ENCODE measurements around the gene PPA2. TPM values are rescaled to one million over a fixed set of nuclear protein-coding genes. Genes with fewer than 3 reads are reported as not detected.

PPA2 gene
- total RNA-seq, 1 donor from 2014 or later = 54.3 TPM

- peaks cover 54% of the 10 kb centered on the region for H3K36me3 Mint-ChIP-seq (ENCODE audit: low read depth)
- no peak overlapping the region for H3K4me3 Mint-ChIP-seq
- H3K27me3 Mint-ChIP-seq = no peaks in the 10 kb centered on the region
- H3K27ac Mint-ChIP-seq = no peak overlapping the region
- ChIA-PET CTCF (no interaction called here), POLR2A (no interaction called here)
- TF ChIP-seq, protein P1, sequence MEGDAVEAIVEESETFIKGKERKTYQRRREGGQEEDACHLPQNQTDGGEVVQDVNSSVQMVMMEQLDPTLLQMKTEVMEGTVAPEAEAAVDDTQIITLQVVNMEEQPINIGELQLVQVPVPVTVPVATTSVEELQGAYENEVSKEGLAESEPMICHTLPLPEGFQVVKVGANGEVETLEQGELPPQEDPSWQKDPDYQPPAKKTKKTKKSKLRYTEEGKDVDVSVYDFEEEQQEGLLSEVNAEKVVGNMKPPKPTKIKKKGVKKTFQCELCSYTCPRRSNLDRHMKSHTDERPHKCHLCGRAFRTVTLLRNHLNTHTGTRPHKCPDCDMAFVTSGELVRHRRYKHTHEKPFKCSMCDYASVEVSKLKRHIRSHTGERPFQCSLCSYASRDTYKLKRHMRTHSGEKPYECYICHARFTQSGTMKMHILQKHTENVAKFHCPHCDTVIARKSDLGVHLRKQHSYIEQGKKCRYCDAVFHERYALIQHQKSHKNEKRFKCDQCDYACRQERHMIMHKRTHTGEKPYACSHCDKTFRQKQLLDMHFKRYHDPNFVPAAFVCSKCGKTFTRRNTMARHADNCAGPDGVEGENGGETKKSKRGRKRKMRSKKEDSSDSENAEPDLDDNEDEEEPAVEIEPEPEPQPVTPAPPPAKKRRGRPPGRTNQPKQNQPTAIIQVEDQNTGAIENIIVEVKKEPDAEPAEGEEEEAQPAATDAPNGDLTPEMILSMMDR (IDR thresholded peaks at IDR 0.05) = no peak
- no peak for ATAC-seq (ENCODE audit: low read depth)
- H3K9me3 Mint-ChIP-seq = no peaks in the 10 kb centered on the region
- H3K4me1 Mint-ChIP-seq = peaks cover 6% of the 10 kb centered on the region
- DNase-seq = no peak
- intact Hi-C loops (cut with micrococcal nuclease) = no loop called here
These were observed 17.9 kb downstream of the PPA2 start for GRCh38 chr4:105455998-105456397.

DNA sequence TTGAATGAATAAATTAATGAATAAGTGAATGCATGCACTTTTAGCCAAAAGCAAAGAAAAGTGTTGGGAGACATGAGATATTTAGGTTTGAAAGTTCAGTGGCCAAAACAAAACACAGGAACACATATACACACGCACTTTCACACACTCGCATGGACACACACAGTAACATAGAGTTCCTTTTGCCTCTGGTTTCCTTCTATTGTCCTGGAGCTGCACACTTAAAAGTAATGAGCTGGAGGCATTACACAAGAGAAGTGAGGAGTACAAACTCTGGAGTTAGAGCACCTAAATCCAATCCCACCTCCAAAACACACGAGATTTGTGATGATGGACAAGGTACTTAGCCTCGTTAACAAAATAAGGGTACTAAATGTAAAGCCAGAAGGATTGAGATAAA, 18.7 kb downstream of the PPA2 start:
- ChIA-PET CTCF (no interaction called here), POLR2A (no interaction called here)
- DNase-seq = no peak
- intact Hi-C loops (cut with micrococcal nuclease) = no loop called here
- H3K27ac Mint-ChIP-seq = no peak overlapping the region
- TF ChIP-seq, protein P1 (IDR thresholded peaks at IDR 0.05) = no peak
- no peak for ATAC-seq (ENCODE audit: low read depth)
- no peaks in the 10 kb centered on the region for H3K27me3 Mint-ChIP-seq
- H3K4me3 Mint-ChIP-seq = no peak overlapping the region
- peaks cover 6% of the 10 kb centered on the region for H3K4me1 Mint-ChIP-seq
- no peaks in the 10 kb centered on the region for H3K9me3 Mint-ChIP-seq
- H3K36me3 Mint-ChIP-seq (ENCODE audit: low read depth) = peaks cover 57% of the 10 kb centered on the region

GRCh38 chr4:105453550-105454205, 20.2 kb downstream of the PPA2 start:
- Mint-ChIP-seq H3K36me3 (ENCODE audit: low read depth) (peaks cover 59% of the 10 kb centered on the region), H3K9me3 (no peaks in the 10 kb centered on the region), H3K4me3 (no peak overlapping the region), H3K27ac (no peak overlapping the region), H3K27me3 (no peaks in the 10 kb centered on the region), H3K4me1 (peaks cover 6% of the 10 kb centered on the region)
- intact Hi-C loops (cut with micrococcal nuclease) = loop anchor here (1.0 kb wide), 1 partner anchor 9 kb away; no protein-coding TSS in a partner anchor
- CTCF ChIA-PET = interaction anchor here (0.8 kb wide), 1 partner anchor 20 kb away, joined by 3 read pairs; the partner anchor contains the start of gene PPA2
- TF ChIP-seq, protein P1 (IDR thresholded peaks at IDR 0.05) = no peak
- peak; percentile 45 for ATAC-seq (ENCODE audit: low read depth)
- POLR2A ChIA-PET = interaction anchor here (0.8 to 1.0 kb wide), 2 partner anchors 18 to 19 kb away, joined by 3 read pairs; no protein-coding TSS in a partner anchor
- DNase-seq = no peak

DNA sequence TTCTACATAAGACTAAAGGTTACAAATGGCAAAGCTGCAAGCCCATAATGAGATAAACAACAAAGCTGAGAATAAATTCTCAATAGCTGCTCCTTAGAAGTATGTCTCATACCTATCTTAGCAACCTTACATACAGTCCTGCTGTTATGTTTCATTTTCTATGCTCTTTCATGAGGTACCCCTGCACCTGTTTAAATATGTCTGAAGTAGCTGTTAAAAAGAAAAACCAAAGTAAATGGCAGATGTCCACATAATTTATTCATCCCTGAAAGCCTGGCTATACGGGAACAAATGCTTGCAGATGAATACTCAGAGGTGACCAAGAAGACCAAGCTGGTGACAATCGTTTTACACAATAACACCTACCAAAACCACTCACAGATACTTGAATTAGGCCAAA, 22.5 kb downstream of the PPA2 start:
- ChIA-PET POLR2A (no interaction called here), CTCF (interaction anchor here (1.6 kb wide), 1 partner anchor 22 kb away, joined by 5 read pairs; the partner anchor contains the start of gene PPA2)
- H3K4me1 Mint-ChIP-seq = peaks cover 9% of the 10 kb centered on the region
- no peak overlapping the region for H3K4me3 Mint-ChIP-seq
- H3K36me3 Mint-ChIP-seq (ENCODE audit: low read depth) = peaks cover 56% of the 10 kb centered on the region
- ATAC-seq (ENCODE audit: low read depth) (no peak), DNase-seq (no peak)
- no peaks in the 10 kb centered on the region for H3K27me3 Mint-ChIP-seq
- TF ChIP-seq, protein P1 (IDR thresholded peaks at IDR 0.05) = no peak
- no peaks in the 10 kb centered on the region for H3K9me3 Mint-ChIP-seq
- no peak overlapping the region for H3K27ac Mint-ChIP-seq
- intact Hi-C loops (cut with micrococcal nuclease) = no loop called here

DNA sequence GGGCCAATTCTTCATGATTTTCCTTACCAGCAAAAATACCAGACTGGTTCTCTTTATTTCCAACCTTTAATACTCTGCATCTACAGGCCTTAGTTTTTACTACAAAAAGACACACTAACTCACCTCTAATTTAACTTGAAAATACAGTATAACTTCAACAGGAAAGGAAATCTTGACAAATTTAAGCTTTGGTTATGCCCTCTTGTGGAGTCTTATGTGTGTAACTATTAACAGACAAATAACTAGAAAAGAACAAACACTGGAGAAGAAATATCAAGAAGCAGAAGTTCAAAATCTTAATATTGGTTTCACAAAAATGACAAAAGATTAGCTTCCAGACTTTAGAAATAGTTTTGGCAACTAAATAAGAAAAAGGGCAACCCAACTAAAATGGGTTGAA, 33.0 kb downstream of the PPA2 start:
- POLR2A ChIA-PET = no interaction called here
- no peak for ATAC-seq (ENCODE audit: low read depth)
- Mint-ChIP-seq H3K27me3 (no peaks in the 10 kb centered on the region), H3K27ac (no peak overlapping the region), H3K4me1 (no peaks in the 10 kb centered on the region), H3K4me3 (no peak overlapping the region), H3K9me3 (no peaks in the 10 kb centered on the region), H3K36me3 (ENCODE audit: low read depth) (peaks cover 41% of the 10 kb centered on the region)
- no peak for DNase-seq
- intact Hi-C loops (cut with micrococcal nuclease) = no loop called here
- CTCF ChIA-PET = interaction anchor here (1.7 kb wide), 1 partner anchor 33 kb away, joined by 3 read pairs; the partner anchor contains the start of gene PPA2
- TF ChIP-seq, protein P1 (IDR thresholded peaks at IDR 0.05) = no peak

Data from activated B cell treated with CpG ODN at 0.5 μM for 24 hours (primary cell).